Spleen (tissue), 11 donors: ENCODE data around the gene CUBN. TPM values are rescaled to one million over a fixed set of nuclear protein-coding genes. Genes with fewer than 3 reads are reported as not detected.

Source experiments
- DNase-seq: peaks from one replicate; pipeline ENCODE4 v3.0.0-alpha.2; 2020
- H3K27ac ChIP-seq, 8 donors: fragments of 200-600 bp; sonication (generic) in 7 of 8; 1 replicate in 4 of 8; 2 replicates in 4 of 8; pipeline versions ENCODE4 v1.5.0 to v1.8.0; 2016 to 2021; ENCODE audit warnings: inconsistent platforms in 4 of 8, mild to moderate bottlenecking in 4 of 8, moderate library complexity in 1 of 8
- H3K27me3 ChIP-seq, 7 donors: fragments of 200-600 bp; sonication (generic) in 6 of 7; replicated peaks in 1 of 7; 1 replicate in 4 of 7; 2 replicates in 3 of 7; pipeline versions ENCODE4 v1.5.0 to v1.8.0; 2016 to 2021; ENCODE audit warnings: inconsistent platforms in 3 of 7, mild to moderate bottlenecking in 1 of 7
- H3K36me3 ChIP-seq, 6 donors: fragments of 200-600 bp; sonication (generic) in 5 of 6; 1 replicate in 4 of 6; 2 replicates in 2 of 6; pipeline versions ENCODE4 v1.5.0 to v1.8.0; 2016 to 2021; ENCODE audit warnings: inconsistent platforms in 2 of 6
- H3K4me1 ChIP-seq, 6 donors: fragments of 200-600 bp; sonication (generic) in 5 of 6; 1 replicate in 3 of 6; 2 replicates in 3 of 6; pipeline versions ENCODE4 v1.5.0 to v1.8.0; 2016 to 2021; ENCODE audit warnings: inconsistent platforms in 3 of 6
- H3K4me3 ChIP-seq, 8 donors: fragments of 200-600 bp; sonication (generic) in 7 of 8; 1 replicate in 4 of 8; 2 replicates in 4 of 8; pipeline versions ENCODE4 v1.5.0 to v1.8.0; 2016 to 2021; ENCODE audit warnings: inconsistent platforms in 4 of 8, mild to moderate bottlenecking in 4 of 8, moderate library complexity in 2 of 8
- H3K9me3 ChIP-seq, 8 donors: fragments of 200-600 bp; sonication (generic) in 7 of 8; 1 replicate in 4 of 8; 2 replicates in 4 of 8; pipeline versions ENCODE4 v1.5.0 to v1.8.0; 2016 to 2021; ENCODE audit warnings: inconsistent platforms in 4 of 8
- CTCF ChIP-seq, 11 experiments: fragments of 200-600 bp in 7 of 11; fragments of 450-650 bp in 4 of 11; sonication (generic) in 4 of 11; IDR thresholded peaks in 8 of 11; conservative IDR thresholded peaks in 3 of 11; 1 replicate in 7 of 11; 2 replicates in 4 of 11; pipeline versions ENCODE4 v1.4.0 to v1.8.0; 2016 to 2021; ENCODE audit warnings: antibody characterized with exemption in 11 of 11, inconsistent platforms in 4 of 11, mild to moderate bottlenecking in 1 of 11
- POLR2A ChIP-seq, 3 donors: fragments of 450-650 bp; IDR thresholded peaks; one replicate each; pipeline ENCODE4 v1.5.1; 2017; ENCODE audit warnings: antibody characterized with exemption in 3 of 3, mild to moderate bottlenecking in 1 of 3
- POLR2AphosphoS5 ChIP-seq, 3 donors: sonication (generic); formaldehyde crosslinking; IDR thresholded peaks; one replicate each; pipeline ENCODE4 v1.5.1; 2017; ENCODE audit warnings: antibody characterized with exemption in 3 of 3
- WGBS, 5 donors: extraction: QIAGEN DNeasy Blood & Tissue Kit in 3 of 5; methylation state at CpG; one replicate each; pipeline versions ENCODE4 v1.1.5 to v1.1.7; 2013 to 2018; 5-methylcytosine and 5-hydroxymethylcytosine counted together
- intact Hi-C: fragments of 100-400 bp; cut with DNase I; formaldehyde crosslinking; loops from one replicate; pipeline ENCODE4 v1.15.0; 2023; ENCODE audit warnings: low total_unique reads
- polyA plus RNA-seq, 3 donors: library from polyadenylated mRNA; stranded (reverse); fragments of 200-250 nt; gene quantifications; one replicate each; pipeline ENCODE4 v1.2.1, GENCODE V29; 2013
- total RNA-seq, 7 donors: library from RNA; depleted of rRNA in 3 of 7; stranded (reverse); fragments of >200 nt in 3 of 7; fragmentation: NEBNext Ultra II Directional in 4 of 7; extraction: Animal tissue kit (Norgen Biotek cat#: 25700) in 4 of 7; gene quantifications; one replicate each; pipeline versions ENCODE4 v1.1.0 to v1.2.1, GENCODE V29; 2016 to 2021
- donor health status: healthy with polysubstance abuse.
- donor health status: DM: no; HTN: no; CAD: no; lungs with moderate emphysema.
- donor health status: DM: no; HTN: no; CAD: no.
- donor health status: Bipolar disorder and iron deficiency.
- donor health status: healthy.
- donor health status: DM: no; HTN: no; CAD: no.
- donor health status: DM: yes; HTN: yes; CAD: no.

CUBN gene
- total and polyA plus RNA-seq, 10 donors = 0.24 to 12.1 (median 5.4) TPM

- Histone ChIP-seq H3K9me3 (no peaks in the 10 kb centered on the region), H3K4me3 (no peak overlapping the region), H3K27ac (no peak overlapping the region), H3K4me1 (no peaks in the 10 kb centered on the region), H3K36me3 (no peaks in the 10 kb centered on the region), H3K27me3 (no peaks in the 10 kb centered on the region)
- DNase-seq = no peak
- WGBS, 5 donors = 88 to 94% (median 92%) methylated on average over 4 of the region's 4 CpGs
- TF ChIP-seq CTCF (IDR thresholded peaks at IDR 0.05 in 8 of 11, conservative IDR thresholded peaks at IDR 0.05 in 3 of 11) = no peak
- no peak for TF ChIP-seq POLR2AphosphoS5 (IDR thresholded peaks at IDR 0.05)
- no peak for TF ChIP-seq POLR2A (IDR thresholded peaks at IDR 0.05)
- intact Hi-C loops = no loop called here
Measured at GRCh38 chr10:16960551-16960950, 169.1 kb downstream of the CUBN start.

- Histone ChIP-seq H3K4me3 (no peak overlapping the region), H3K4me1 (peaks cover 0 to 24% (median 8%) of the 10 kb centered on the region in 6 donors), H3K36me3 (no peaks in the 10 kb centered on the region), H3K9me3 (no peaks in the 10 kb centered on the region), H3K27me3 (no peaks in the 10 kb centered on the region), H3K27ac (no peak overlapping the region)
- DNase-seq = no peak
- TF ChIP-seq CTCF (IDR thresholded peaks at IDR 0.05 in 8 of 11, conservative IDR thresholded peaks at IDR 0.05 in 3 of 11) = no peak
- TF ChIP-seq POLR2AphosphoS5 (IDR thresholded peaks at IDR 0.05) = no peak
- TF ChIP-seq POLR2A (IDR thresholded peaks at IDR 0.05) = no peak
- intact Hi-C loops = no loop called here
- WGBS, 5 donors = 71 to 87% (median 76%) methylated on average over 2 of the region's 2 CpGs
Measured at GRCh38 chr10:16957038-16957437, 172.6 kb downstream of the CUBN start.

- TF ChIP-seq POLR2A (IDR thresholded peaks at IDR 0.05) = no peak
- TF ChIP-seq POLR2AphosphoS5 (IDR thresholded peaks at IDR 0.05) = no peak
- no peak for TF ChIP-seq CTCF (IDR thresholded peaks at IDR 0.05 in 8 of 11, conservative IDR thresholded peaks at IDR 0.05 in 3 of 11)
- H3K4me1 ChIP-seq = peaks cover 0 to 40% (median 19%) of the 10 kb centered on the region in 6 donors
- peak overlapping the region in 1 of 8 donors; percentile 23 for H3K27ac ChIP-seq
- intact Hi-C loops = no loop called here
- 69 to 78% (median 74%) methylated on average over 13 of the region's 13 CpGs for WGBS, 5 donors
- no peak for DNase-seq
- H3K9me3 ChIP-seq = no peaks in the 10 kb centered on the region
- no peaks in the 10 kb centered on the region for H3K36me3 ChIP-seq
- H3K27me3 ChIP-seq = no peaks in the 10 kb centered on the region
- H3K4me3 ChIP-seq = no peak overlapping the region
Measured at GRCh38 chr10:16954280-16955030, 175.2 kb downstream of the CUBN start.

DNA sequence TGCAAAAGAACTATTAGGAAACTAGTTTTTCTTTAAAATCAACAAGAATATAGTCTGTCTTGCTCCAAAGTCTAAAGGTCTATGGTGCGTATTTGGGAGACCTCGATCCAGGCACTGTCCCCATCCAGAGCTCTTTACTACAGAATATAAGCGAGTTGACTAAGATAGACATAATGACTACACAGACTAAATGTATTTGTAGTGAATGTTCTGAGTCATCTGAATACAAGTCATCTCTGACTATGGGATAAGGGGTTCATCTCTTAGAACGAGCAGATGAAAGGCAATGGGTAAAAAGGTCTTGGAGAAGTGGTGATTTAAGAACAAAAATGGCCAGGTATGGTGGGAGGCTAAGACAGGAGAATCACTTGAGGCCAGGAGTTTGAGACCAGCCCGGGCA lies 176.3 kb downstream of the CUBN start:
- Histone ChIP-seq H3K27me3 (no peaks in the 10 kb centered on the region), H3K4me1 (peaks cover 0 to 40% (median 19%) of the 10 kb centered on the region in 6 donors), H3K4me3 (no peak overlapping the region), H3K36me3 (no peaks in the 10 kb centered on the region), H3K9me3 (no peaks in the 10 kb centered on the region), H3K27ac (peak overlapping the region in 5 of 8 donors; percentile 39 to 75 (median 66))
- no peak for DNase-seq
- WGBS, 5 donors = 86 to 96% (median 95%) methylated on average over 5 of the region's 5 CpGs
- intact Hi-C loops = no loop called here
- TF ChIP-seq POLR2A (IDR thresholded peaks at IDR 0.05) (no peak), POLR2AphosphoS5 (IDR thresholded peaks at IDR 0.05) (no peak), CTCF (IDR thresholded peaks at IDR 0.05 in 8 of 11, conservative IDR thresholded peaks at IDR 0.05 in 3 of 11) (no peak)
